ENCODE measurements around the gene CASP2. TPM values are rescaled to one million over a fixed set of nuclear protein-coding genes. Genes with fewer than 3 reads are reported as not detected.

CASP2 gene
- polyA plus RNA-seq, 1 of the 3 experiments (the other 2 are of a cell fraction): 19.7 TPM

- TF ChIP-seq PBX3 (IDR thresholded peaks at IDR 0.05): no peak
These were observed 44.5 kb upstream of the CASP2 start (continued) for GRCh38 chr7:143243614-143244013.

GRCh38 chr7:143244321-143244720 is 43.8 kb upstream of the CASP2 start:
- no peaks in the 10 kb centered on the region for H3K36me3 ChIP-seq (replicated peaks in 1 of 2; ENCODE audit: control insufficient read depth in 1 of 2, insufficient read depth in 2 of 2, low read length in 1 of 2)
- POLR2A ChIA-PET: no interaction called here
- 14% methylated on average over 1 of the region's 1 CpG for WGBS (ENCODE audit: low lambda C conversion rate)

GRCh38 chr7:143245123-143245522 is 43.0 kb upstream of the CASP2 start:
- H3F3A ChIP-seq (replicated peaks; ENCODE audit: insufficient read depth): peaks cover 6% of the 10 kb centered on the region
- H3K9me2 ChIP-seq: no peaks in the 10 kb centered on the region
- H3K4me2 ChIP-seq: no peak overlapping the region
- no peaks in the 10 kb centered on the region for H3K27me3 ChIP-seq (ENCODE audit: insufficient read depth)
- H3K27ac ChIP-seq (ENCODE audit: low read depth in 2 of 2, low read length in 1 of 2): no peak overlapping the region
- no peaks in the 10 kb centered on the region for H3K36me3 ChIP-seq (replicated peaks in 1 of 2; ENCODE audit: control insufficient read depth in 1 of 2, insufficient read depth in 2 of 2, low read length in 1 of 2)
- ChIA-PET CTCF (no interaction called here), POLR2A (no interaction called here)
- H3K4me3 ChIP-seq (ENCODE audit: low read depth in 2 of 2, low read length in 1 of 2): no peak overlapping the region
- no peaks in the 10 kb centered on the region for H3K9me3 ChIP-seq
- H3K79me2 ChIP-seq (ENCODE audit: insufficient read depth): no peaks in the 10 kb centered on the region
- peaks cover 0 to 7% of the 10 kb centered on the region in 2 experiments; a peak in 2 of 4 replicates for H3K4me1 ChIP-seq (ENCODE audit: control insufficient read depth in 1 of 2, insufficient read depth in 2 of 2, low read depth in 1 of 2, low read length in 1 of 2)
- H3K9ac ChIP-seq: no peak overlapping the region
- TF ChIP-seq TCF12 (IDR thresholded peaks at IDR 0.05) (no peak), FOSL2 (IDR thresholded peaks at IDR 0.05; ENCODE audit: borderline replicate concordance, low read depth) (no peak), IRF3 (IDR thresholded peaks at IDR 0.05; ENCODE audit: low read depth, low read length) (no peak), MEF2A (IDR thresholded peaks at IDR 0.05; ENCODE audit: borderline replicate concordance, low read depth) (no peak), PBX3 (IDR thresholded peaks at IDR 0.05) (no peak), MAX (IDR thresholded peaks at IDR 0.05; ENCODE audit: low read depth) (no peak)
- 50% methylated on average over 3 of the region's 3 CpGs for WGBS (ENCODE audit: low lambda C conversion rate)
- DNase-seq: no peak
- H2AFZ ChIP-seq (ENCODE audit: low read depth): no peak overlapping the region
- H4K20me1 ChIP-seq (ENCODE audit: insufficient read depth): no peaks in the 10 kb centered on the region

More at GRCh38 chr7:143244321-143244720, 43.8 kb upstream of the CASP2 start:
- no peaks in the 10 kb centered on the region for H3K9me2 ChIP-seq
- no peak overlapping the region for H3K9ac ChIP-seq
- H4K20me1 ChIP-seq (ENCODE audit: insufficient read depth): no peaks in the 10 kb centered on the region
- H3K9me3 ChIP-seq: no peaks in the 10 kb centered on the region
- peaks cover 0 to 7% of the 10 kb centered on the region in 2 experiments; a peak in 2 of 4 replicates for H3K4me1 ChIP-seq (ENCODE audit: control insufficient read depth in 1 of 2, insufficient read depth in 2 of 2, low read depth in 1 of 2, low read length in 1 of 2)
- CTCF ChIA-PET: interaction anchor here (0.6 to 2.4 kb wide), 5 partner anchors 12 to 175 kb away, joined by 3 to 10 read pairs (median 3); no protein-coding TSS in a partner anchor
- no peak for DNase-seq
- no peak overlapping the region for H3K4me3 ChIP-seq (ENCODE audit: low read depth in 2 of 2, low read length in 1 of 2)
- H3K27me3 ChIP-seq (ENCODE audit: insufficient read depth): no peaks in the 10 kb centered on the region
- H3F3A ChIP-seq (replicated peaks; ENCODE audit: insufficient read depth): peaks cover 6% of the 10 kb centered on the region
- H3K4me2 ChIP-seq: no peak overlapping the region
- no peak for TF ChIP-seq EZH2phosphoT487 (IDR thresholded peaks at IDR 0.05; ENCODE audit: borderline replicate concordance, low read depth)
- TF ChIP-seq MAX (IDR thresholded peaks at IDR 0.05; ENCODE audit: low read depth): no peak
- TF ChIP-seq MXI1 (IDR thresholded peaks at IDR 0.05; ENCODE audit: low read depth, low read length): no peak
- no peak overlapping the region for H2AFZ ChIP-seq (ENCODE audit: low read depth)
- H3K79me2 ChIP-seq (ENCODE audit: insufficient read depth): no peaks in the 10 kb centered on the region
- H3K27ac ChIP-seq (ENCODE audit: low read depth in 2 of 2, low read length in 1 of 2): no peak overlapping the region

All from SK-N-SH (cell line).